22Rv1 (cell line): ENCODE results near the gene MFSD6L.

Experiments
- CTCF ChIP-seq: fragments of 450-650 bp; IDR thresholded peaks from 2 replicates; pipeline ENCODE4 v1.5.1; 2017; ENCODE audit warnings: mild to moderate bottlenecking
- ZFX ChIP-seq: fragments of 450-650 bp; IDR thresholded peaks from 2 replicates; pipeline ENCODE4 v1.6.1; 2017; ENCODE audit warnings: antibody characterized with exemption, borderline replicate concordance

- TF ChIP-seq CTCF (no peak), ZFX (no peak)
Observed at GRCh38 chr17:8791910-8792270, 7.3 kb downstream of the MFSD6L start.
